Heart left ventricle (tissue), 16 donors: ENCODE measurements around the gene PGAP1. TPM values are rescaled to one million over a fixed set of nuclear protein-coding genes. Genes with fewer than 3 reads are reported as not detected.

Experiments used
- ATAC-seq, 4 donors: fragments of 200-7000 bp; cut with Tn5 transposase; one replicate each; pipeline ENCODE4 v1.9.1; 2020 to 2022; ENCODE audit warnings: moderate library complexity in 4 of 4, mild to moderate bottlenecking in 3 of 4, moderate number of reproducible peaks in 1 of 4
- DNase-seq, 5 donors: peaks; one replicate each; pipeline ENCODE4 v3.0.0-alpha.2; 2020
- H3K27ac ChIP-seq, 12 donors: fragments of 200-600 bp; sonication (generic) in 4 of 12; one replicate each; pipeline versions ENCODE4 v1.5.0 to v1.8.0; 2016 to 2022; ENCODE audit warnings: mild to moderate bottlenecking in 2 of 12
- H3K27me3 ChIP-seq, 9 donors: fragments of 200-600 bp; sonication (generic) in 2 of 9; one replicate each; pipeline versions ENCODE4 v1.5.1 to v1.8.0; 2016 to 2022; ENCODE audit warnings: mild to moderate bottlenecking in 3 of 9
- H3K36me3 ChIP-seq, 9 donors: fragments of 200-600 bp; sonication (generic) in 2 of 9; one replicate each; pipeline versions ENCODE4 v1.5.0 to v1.8.0; 2018 to 2022; ENCODE audit warnings: mild to moderate bottlenecking in 2 of 9
- H3K4me1 ChIP-seq, 12 donors: fragments of 200-600 bp; sonication (generic) in 4 of 12; one replicate each; pipeline versions ENCODE4 v1.5.0 to v1.8.0; 2016 to 2022; ENCODE audit warnings: mild to moderate bottlenecking in 3 of 12
- H3K4me3 ChIP-seq, 12 donors: fragments of 200-600 bp; sonication (generic) in 4 of 12; one replicate each; pipeline versions ENCODE4 v1.5.0 to v1.8.0; 2017 to 2022; ENCODE audit warnings: mild to moderate bottlenecking in 9 of 12, moderate library complexity in 4 of 12
- H3K9me3 ChIP-seq, 12 donors: fragments of 200-600 bp; sonication (generic) in 4 of 12; one replicate each; pipeline versions ENCODE4 v1.5.0 to v1.8.0; 2016 to 2022; ENCODE audit warnings: mild to moderate bottlenecking in 1 of 12
- POLR2A ChIP-seq, 2 donors: fragments of 450-650 bp; IDR thresholded peaks; one replicate each; pipeline ENCODE4 v1.6.1; 2017; ENCODE audit warnings: antibody characterized with exemption in 2 of 2, mild to moderate bottlenecking in 2 of 2, moderate library complexity in 2 of 2
- WGBS, 4 donors: extraction: QIAGEN DNeasy Blood & Tissue Kit in 2 of 4; methylation state at CpG; one replicate each; pipeline versions ENCODE4 v1.1.5 to v1.1.7; 2013 to 2018; 5-methylcytosine and 5-hydroxymethylcytosine counted together
- intact Hi-C, 10 donors: fragments of 100-400 bp; cut with DNase I; formaldehyde crosslinking; loops; one replicate each; pipeline versions ENCODE4 v1.11.1 to v1.14.2; 2022
- polyA plus RNA-seq, 2 donors: library from polyadenylated mRNA; stranded (reverse); fragments of 200-250 nt; gene quantifications; one replicate each; pipeline ENCODE4 v1.2.3, GENCODE V29; 2013
- total RNA-seq, 9 donors: library from RNA; depleted of rRNA in 2 of 9; stranded (reverse); fragments of >200 nt in 2 of 9; fragmentation: NEBNext Ultra II Directional in 3 of 9; extraction: Animal tissue kit (Norgen Biotek cat#: 25700) in 3 of 9; gene quantifications; one replicate each; pipeline versions ENCODE4 v1.1.0 to v1.2.4, GENCODE V29; 2016 to 2023
- TF ChIP-seq, protein P1 (sequence below), 12 donors: fragments of 200-600 bp; sonication (generic) in 4 of 12; IDR thresholded peaks; one replicate each; pipeline versions ENCODE4 v1.5.0 to v1.8.0; 2018 to 2022; ENCODE audit warnings: antibody characterized with exemption in 12 of 12, mild to moderate bottlenecking in 5 of 12
- donor health status: ischemic (EF 13 %, LVEDD 7.1; RV severe dilation, severe dysfunction).
- donor health status: healthy with polysubstance abuse.
- donor health status: DM: no; HTN: yes; CAD: no.
- donor health status: DM: no; HTN: no; CAD: no.
- donor health status: ischemic (EF 25% LVEDD 6.9; RV normal size, moderate dysfunction).
- donor health status: ischemic (EF 25% LVEDD 5.7; RV mildly dilated, moderate dysfunction).
- donor health status: healthy.
- donor health status: DM: yes; HTN: yes; CAD: no.
- donor health status: ischemic (EF 35%, LVEDD 5.7; RV mildly dilated, moderate dysfunction).
- donor health status: nonischemic (EF 11% LVEDD 7.7; RV severe dilation, severe dysfunction).
- donor health status: DM: yes; HTN: yes; CAD: no.
- donor health status: PGD.
- donor health status: ischemic (EF 29% LVEDD 5.4; RV normal size, mild dysfunction).
- donor health status: nonischemic (EF 23%, LVEDD 6.1; RV moderate dilation, normal function).

PGAP1 gene
- total and polyA plus RNA-seq, 11 donors: 1.2 to 8.8 (median 5.2) TPM

- H3K27ac ChIP-seq: no peak overlapping the region
- WGBS, 4 donors: 94 to 99% (median 97%) methylated on average over 2 of the region's 2 CpGs
- TF ChIP-seq, protein P1, sequence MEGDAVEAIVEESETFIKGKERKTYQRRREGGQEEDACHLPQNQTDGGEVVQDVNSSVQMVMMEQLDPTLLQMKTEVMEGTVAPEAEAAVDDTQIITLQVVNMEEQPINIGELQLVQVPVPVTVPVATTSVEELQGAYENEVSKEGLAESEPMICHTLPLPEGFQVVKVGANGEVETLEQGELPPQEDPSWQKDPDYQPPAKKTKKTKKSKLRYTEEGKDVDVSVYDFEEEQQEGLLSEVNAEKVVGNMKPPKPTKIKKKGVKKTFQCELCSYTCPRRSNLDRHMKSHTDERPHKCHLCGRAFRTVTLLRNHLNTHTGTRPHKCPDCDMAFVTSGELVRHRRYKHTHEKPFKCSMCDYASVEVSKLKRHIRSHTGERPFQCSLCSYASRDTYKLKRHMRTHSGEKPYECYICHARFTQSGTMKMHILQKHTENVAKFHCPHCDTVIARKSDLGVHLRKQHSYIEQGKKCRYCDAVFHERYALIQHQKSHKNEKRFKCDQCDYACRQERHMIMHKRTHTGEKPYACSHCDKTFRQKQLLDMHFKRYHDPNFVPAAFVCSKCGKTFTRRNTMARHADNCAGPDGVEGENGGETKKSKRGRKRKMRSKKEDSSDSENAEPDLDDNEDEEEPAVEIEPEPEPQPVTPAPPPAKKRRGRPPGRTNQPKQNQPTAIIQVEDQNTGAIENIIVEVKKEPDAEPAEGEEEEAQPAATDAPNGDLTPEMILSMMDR (IDR thresholded peaks at IDR 0.05): no peak
- no peak for TF ChIP-seq POLR2A (IDR thresholded peaks at IDR 0.05)
- H3K27me3 ChIP-seq: no peaks in the 10 kb centered on the region
- ATAC-seq: no peak
- no peak overlapping the region for H3K4me3 ChIP-seq
- no peaks in the 10 kb centered on the region for H3K36me3 ChIP-seq
- no peaks in the 10 kb centered on the region for H3K9me3 ChIP-seq
- H3K4me1 ChIP-seq: peaks cover 0 to 13% (median 0%) of the 10 kb centered on the region in 12 donors
- intact Hi-C loops: no loop called here
- no peak for DNase-seq
These were observed 35.8 kb upstream of the PGAP1 start for GRCh38 chr2:196962325-196962724.

DNA sequence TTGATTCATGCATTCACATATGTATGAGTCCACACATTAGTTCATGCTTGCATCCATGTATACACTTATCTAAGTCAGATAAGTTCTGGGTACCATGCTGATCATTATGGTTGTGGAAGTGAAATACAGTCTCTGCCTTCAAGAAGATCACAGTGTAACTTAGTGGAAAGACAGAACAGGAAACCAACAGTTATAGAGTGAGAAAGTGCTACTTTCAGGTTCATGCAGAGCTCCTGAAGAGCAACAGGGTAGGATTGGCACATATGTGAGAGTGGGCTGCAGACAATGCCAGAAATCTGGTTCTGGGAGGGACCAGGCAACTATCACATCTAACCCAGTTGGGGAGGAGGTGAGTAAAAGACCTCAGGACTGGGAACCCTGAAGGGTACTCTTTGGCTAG lies 35.4 kb upstream of the PGAP1 start:
- H3K4me1 ChIP-seq: peaks cover 0 to 10% (median 0%) of the 10 kb centered on the region in 12 donors
- TF ChIP-seq POLR2A (IDR thresholded peaks at IDR 0.05): no peak
- TF ChIP-seq, protein P1 (IDR thresholded peaks at IDR 0.05): no peak
- intact Hi-C loops: no loop called here
- no peaks in the 10 kb centered on the region for H3K36me3 ChIP-seq
- no peaks in the 10 kb centered on the region for H3K9me3 ChIP-seq
- DNase-seq (no peak), ATAC-seq (no peak)
- no peaks in the 10 kb centered on the region for H3K27me3 ChIP-seq
- no peak overlapping the region for H3K4me3 ChIP-seq
- H3K27ac ChIP-seq: no peak overlapping the region

DNA sequence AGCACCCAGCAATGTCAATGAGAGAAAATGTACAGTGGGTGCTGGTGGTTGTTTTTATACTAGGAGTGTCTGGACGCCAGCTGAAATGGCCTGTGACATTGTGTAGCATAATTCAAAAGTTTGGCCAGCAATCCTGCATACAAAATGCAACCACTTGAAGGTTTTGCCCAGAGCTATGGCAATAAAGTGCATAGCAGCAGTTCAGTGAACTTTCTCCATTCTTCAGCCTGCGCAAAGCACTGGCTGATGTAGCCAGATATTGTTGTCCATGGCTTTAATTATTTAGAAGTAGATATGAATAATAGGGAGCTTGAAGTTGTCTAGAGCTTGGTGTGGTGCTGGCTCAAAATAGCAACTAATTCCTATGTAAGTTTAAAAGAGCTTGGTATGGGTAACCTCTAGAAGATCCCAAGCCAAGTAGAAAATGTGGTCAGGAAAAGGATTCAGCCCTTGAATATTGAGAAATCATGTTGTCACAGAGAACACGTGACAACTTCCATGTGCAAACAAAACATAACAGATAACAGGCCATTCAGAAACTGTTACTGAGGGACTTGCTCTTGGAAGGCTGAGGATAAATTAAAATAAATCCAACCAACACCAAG lies 33.3 kb upstream of the PGAP1 start:
- no peak overlapping the region for H3K27ac ChIP-seq
- ATAC-seq (no peak), DNase-seq (no peak)
- intact Hi-C loops: no loop called here
- 83 to 87% (median 85%) methylated on average over 3 of the region's 3 CpGs for WGBS, 4 donors
- no peaks in the 10 kb centered on the region for H3K36me3 ChIP-seq
- H3K4me1 ChIP-seq: no peaks in the 10 kb centered on the region
- no peaks in the 10 kb centered on the region for H3K27me3 ChIP-seq
- no peak overlapping the region for H3K4me3 ChIP-seq
- no peak for TF ChIP-seq POLR2A (IDR thresholded peaks at IDR 0.05)
- TF ChIP-seq, protein P1 (IDR thresholded peaks at IDR 0.05): no peak
- no peaks in the 10 kb centered on the region for H3K9me3 ChIP-seq

DNA sequence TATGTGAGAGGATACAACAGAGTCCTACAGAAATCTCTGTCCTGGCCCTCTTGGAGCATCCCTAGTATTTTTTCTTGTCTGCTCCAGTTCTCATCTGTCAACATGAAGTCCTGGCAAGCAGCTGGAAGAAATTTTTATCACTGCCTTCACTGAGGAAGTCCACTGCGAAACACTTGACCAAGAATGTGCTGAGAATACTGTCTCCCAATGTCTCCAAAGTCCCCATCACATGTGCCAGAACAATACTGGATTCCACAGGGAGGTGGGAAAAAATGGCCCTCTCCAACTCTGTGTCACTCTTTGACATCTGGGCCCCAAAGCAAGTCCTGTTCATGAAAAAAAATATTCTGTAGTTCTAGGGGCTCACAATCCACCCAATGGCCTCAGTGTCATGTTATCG lies 32.8 kb upstream of the PGAP1 start:
- no peak overlapping the region for H3K4me3 ChIP-seq
- TF ChIP-seq POLR2A (IDR thresholded peaks at IDR 0.05): no peak
- TF ChIP-seq, protein P1 (IDR thresholded peaks at IDR 0.05): no peak
- no peak overlapping the region for H3K27ac ChIP-seq
- whole genome bisulfite sequencing, 4 donors: 71 to 86% (median 83%) methylated on average over 2 of the region's 2 CpGs
- intact Hi-C loops: no loop called here
- no peaks in the 10 kb centered on the region for H3K27me3 ChIP-seq
- DNase-seq (no peak), ATAC-seq (no peak)
- no peaks in the 10 kb centered on the region for H3K9me3 ChIP-seq
- H3K36me3 ChIP-seq: no peaks in the 10 kb centered on the region
- no peaks in the 10 kb centered on the region for H3K4me1 ChIP-seq
